Activated gamma-delta T cell treated with Interleukin-2 at 50 U/mL for 16 hours (primary cell): ENCODE measurements around the gene ADRA2C.

Source experiments
- DNase-seq: peaks from one replicate; pipeline ENCODE4 v3.0.0-alpha.2; 2020

ADRA2C gene

GRCh38 chr4:3762753-3763549, 3.2 kb upstream of the ADRA2C start:
- DNase-seq = no peak

- no peak for DNase-seq
These were observed 732 bp upstream of the ADRA2C start for GRCh38 chr4:3765271-3766035.

- DNase-seq = no peak
These were observed 792 bp downstream of the ADRA2C start for GRCh38 chr4:3766785-3767569.

- DNase-seq = no peak
These were observed 1.5 kb downstream of the ADRA2C start for GRCh38 chr4:3767570-3768288.

- no peak for DNase-seq
These were observed 2.9 kb downstream of the ADRA2C start for GRCh38 chr4:3768842-3769641.

- no peak for DNase-seq
These were observed 3.5 kb downstream of the ADRA2C start for GRCh38 chr4:3769642-3770184.

GRCh38 chr4:3770323-3771163, 4.4 kb downstream of the ADRA2C start:
- DNase-seq = no peak

- DNase-seq = no peak
These were observed 5.1 kb downstream of the ADRA2C start for GRCh38 chr4:3771164-3771809.

- DNase-seq = no peak
These were observed 5.8 kb downstream of the ADRA2C start for GRCh38 chr4:3771939-3772495.

GRCh38 chr4:3772632-3773031, 6.4 kb downstream of the ADRA2C start:
- no peak for DNase-seq

GRCh38 chr4:3773552-3774001, 7.4 kb downstream of the ADRA2C start:
- DNase-seq = no peak

GRCh38 chr4:3774253-3774883, 8.2 kb downstream of the ADRA2C start:
- DNase-seq = no peak

GRCh38 chr4:3775005-3775404, 8.8 kb downstream of the ADRA2C start:
- DNase-seq = no peak

- DNase-seq = no peak
These were observed 9.4 kb downstream of the ADRA2C start for GRCh38 chr4:3775576-3775975.

- no peak for DNase-seq
These were observed 10.2 kb downstream of the ADRA2C start for GRCh38 chr4:3776166-3777032.

GRCh38 chr4:3777033-3777390, 10.8 kb downstream of the ADRA2C start:
- DNase-seq = no peak

- DNase-seq = no peak
These were observed 11.5 kb downstream of the ADRA2C start for GRCh38 chr4:3777669-3778068.

- DNase-seq = no peak
These were observed 13.3 kb downstream of the ADRA2C start for GRCh38 chr4:3779509-3779908.
